Panc1 (cell line): ENCODE results near the gene AFG3L2. TPM values are rescaled to one million over a fixed set of nuclear protein-coding genes. Genes with fewer than 3 reads are reported as not detected.

Source experiments
- ATAC-seq: fragments of 200-7000 bp; cut with Tn5 transposase; 2 replicates; pipeline ENCODE4 v1.9.1; 2020; ENCODE audit warnings: mild to moderate bottlenecking, moderate library complexity
- BruUV-seq: library from RNA; stranded (reverse); fragments of 400-500 nt; replicated peaks from 2 replicates; lab custom pipeline; 2021; lab: Mats Ljungman, UMichigan
- CTCF ChIA-PET: fragments of 300-600 bp; sonication (Branson Sonifier 250); formaldehyde crosslinking; loops from one replicate; lab custom pipeline; 2022; ENCODE audit warnings: antibody characterized with exemption; lab: Charles Lee
- POLR2A ChIA-PET: fragments of 300-600 bp; sonication (Branson Sonifier 250); formaldehyde crosslinking; loops from one replicate; lab custom pipeline; 2022; ENCODE audit warnings: antibody characterized with exemption; lab: Charles Lee
- DNase-seq: peaks from one replicate; pipeline ENCODE4 v3.0.0-alpha.2; 2010; ENCODE audit warnings: low read depth, low spot score
- H3K27ac ChIP-seq: 2 replicates; pipeline ENCODE4 v1.5.1; 2011; ENCODE audit warnings: mild to moderate bottlenecking, low read length, inconsistent platforms
- H3K27me3 ChIP-seq: fragments of 200-500 bp; sonication (Bioruptor generic); 2 replicates; pipeline ENCODE4 v1.6.0; 2014; ENCODE audit warnings: low read length, inconsistent platforms; ENCODE audit not compliant: control insufficient read depth, insufficient read depth
- H3K36me3 ChIP-seq: fragments of 200-500 bp; sonication (Bioruptor generic); 2 replicates; pipeline ENCODE4 v1.5.1; 2014; ENCODE audit warnings: inconsistent platforms, mild to moderate bottlenecking, low read length, moderate library complexity; ENCODE audit not compliant: control insufficient read depth, insufficient read depth
- H3K4me1 ChIP-seq: 2 replicates; pipeline ENCODE4 v1.5.1; 2011; ENCODE audit warnings: inconsistent platforms, mild to moderate bottlenecking, low read length, moderate library complexity; ENCODE audit not compliant: control insufficient read depth, insufficient read depth
- H3K4me3 ChIP-seq, 2 experiments: 2 replicates each; pipeline ENCODE4 v1.5.1; 2011 to 2012; ENCODE audit warnings: low read depth in 2 of 2, low read length in 2 of 2, mild to moderate bottlenecking in 2 of 2, inconsistent platforms in 1 of 2, moderate library complexity in 1 of 2
- H3K9me3 ChIP-seq: fragments of 200-500 bp; sonication (Bioruptor generic); 2 replicates; pipeline ENCODE4 v1.5.1; 2014; ENCODE audit warnings: low read depth, mild to moderate bottlenecking, inconsistent platforms, low read length, moderate library complexity; ENCODE audit not compliant: control insufficient read depth, insufficient read depth
- CTCF ChIP-seq: fragments of 450-650 bp; IDR thresholded peaks from 2 replicates; pipeline ENCODE4 v1.5.1; 2017; ENCODE audit warnings: mild to moderate bottlenecking
- POLR2AphosphoS5 ChIP-seq: IDR thresholded peaks from 2 replicates; pipeline ENCODE4 v1.6.1; 2012; ENCODE audit warnings: mild to moderate bottlenecking, low read depth, low read length, moderate library complexity
- REST ChIP-seq, 2 experiments: IDR thresholded peaks; 2 replicates each; pipeline ENCODE4 v1.6.1; 2011 to 2012; ENCODE audit warnings: low read depth in 2 of 2, control low read depth in 1 of 2, low read length in 1 of 2, mild to moderate bottlenecking in 1 of 2, moderate library complexity in 1 of 2; ENCODE audit not compliant: insufficient read depth in 1 of 2
- SIN3A ChIP-seq: IDR thresholded peaks from 2 replicates; pipeline ENCODE4 v1.6.1; 2012; ENCODE audit warnings: low read depth, mild to moderate bottlenecking, low read length, moderate library complexity, borderline replicate concordance; ENCODE audit not compliant: insufficient read depth
- TCF7L2 ChIP-seq: IDR thresholded peaks from 2 replicates; pipeline ENCODE4 v1.6.1; 2011; ENCODE audit warnings: mild to moderate bottlenecking, low read depth, low read length, inconsistent platforms
- in situ Hi-C: cut with HindIII; loops from 2 replicates; pipeline ENCODE4 v1.10.0; 2016; ENCODE audit warnings: low sequenced_read_pairs, low pct_unique_long_range_greater_than_20kb
- intact Hi-C: fragments of 100-400 bp; cut with micrococcal nuclease; formaldehyde crosslinking; loops from one replicate; pipeline ENCODE4 v1.10.0; 2022; ENCODE audit not compliant: unreplicated experiment
- total RNA-seq: library from RNA; stranded (reverse); gene quantifications from one replicate; pipeline ENCODE4 v1.2.1, GENCODE V29; 2021; ENCODE audit not compliant: unreplicated experiment

AFG3L2 gene
- total RNA-seq, 1 experiment from 2014 or later, result 58.0 TPM

GRCh38 chr18:12282442-12283039 lies 94.5 kb downstream of the AFG3L2 start:
- in situ Hi-C loops (no loop called here), intact Hi-C loops (no loop called here)
- ChIA-PET CTCF (no interaction called here), POLR2A (interaction anchor here (0.6 kb wide), 1 partner anchor 26 kb away, joined by 5 read pairs; no protein-coding TSS in a partner anchor)
- DNase-seq (no peak), ATAC-seq (no peak)
- H3K27ac ChIP-seq, result no peak overlapping the region
- H3K9me3 ChIP-seq, result no peaks in the 10 kb centered on the region
- TF ChIP-seq CTCF, result no peak
- TF ChIP-seq TCF7L2, result no peak
- TF ChIP-seq REST (IDR thresholded peaks at IDR 0.05; ENCODE audit: insufficient read depth in 1 of 2, low read depth in 2 of 2, low read length in 1 of 2), result no peak
- no peak for TF ChIP-seq SIN3A
- TF ChIP-seq POLR2AphosphoS5, result no peak
- no peak overlapping the region for H3K4me3 ChIP-seq
- no TSS peak for BruUV-seq
- no peaks in the 10 kb centered on the region for H3K27me3 ChIP-seq
- no peaks in the 10 kb centered on the region for H3K4me1 ChIP-seq
- no peaks in the 10 kb centered on the region for H3K36me3 ChIP-seq

GRCh38 chr18:12281861-12282260 lies 95.2 kb downstream of the AFG3L2 start:
- no TSS peak for BruUV-seq
- no peaks in the 10 kb centered on the region for H3K27me3 ChIP-seq
- no peak for ATAC-seq
- no peaks in the 10 kb centered on the region for H3K4me1 ChIP-seq
- no peak for DNase-seq
- in situ Hi-C loops (no loop called here), intact Hi-C loops (no loop called here)
- H3K9me3 ChIP-seq, result no peaks in the 10 kb centered on the region
- CTCF ChIA-PET, result no interaction called here
- H3K36me3 ChIP-seq, result no peaks in the 10 kb centered on the region
- POLR2A ChIA-PET, result interaction anchor here (0.6 kb wide), 1 partner anchor 27 kb away, joined by 5 read pairs; no protein-coding TSS in a partner anchor
- H3K4me3 ChIP-seq, result no peak overlapping the region
- H3K27ac ChIP-seq, result no peak overlapping the region
- TF ChIP-seq POLR2AphosphoS5 (no peak), TCF7L2 (no peak), SIN3A (no peak), REST (IDR thresholded peaks at IDR 0.05; ENCODE audit: insufficient read depth in 1 of 2, low read depth in 2 of 2, low read length in 1 of 2) (no peak), CTCF (no peak)
